HK-2 (cell line): Measurements from ENCODE around the gene TMEM219.
"Not testable (repeated sequence)": the region's sequence is repeated elsewhere in the genome, so short reads cannot be mapped to it uniquely, and the experiment has no call there.

Experiments
- DNase-seq: peaks from one replicate; pipeline ENCODE4 v3.0.0-alpha.2; 2018; ENCODE audit not compliant: unreplicated experiment

The TMEM219 gene

DNA sequence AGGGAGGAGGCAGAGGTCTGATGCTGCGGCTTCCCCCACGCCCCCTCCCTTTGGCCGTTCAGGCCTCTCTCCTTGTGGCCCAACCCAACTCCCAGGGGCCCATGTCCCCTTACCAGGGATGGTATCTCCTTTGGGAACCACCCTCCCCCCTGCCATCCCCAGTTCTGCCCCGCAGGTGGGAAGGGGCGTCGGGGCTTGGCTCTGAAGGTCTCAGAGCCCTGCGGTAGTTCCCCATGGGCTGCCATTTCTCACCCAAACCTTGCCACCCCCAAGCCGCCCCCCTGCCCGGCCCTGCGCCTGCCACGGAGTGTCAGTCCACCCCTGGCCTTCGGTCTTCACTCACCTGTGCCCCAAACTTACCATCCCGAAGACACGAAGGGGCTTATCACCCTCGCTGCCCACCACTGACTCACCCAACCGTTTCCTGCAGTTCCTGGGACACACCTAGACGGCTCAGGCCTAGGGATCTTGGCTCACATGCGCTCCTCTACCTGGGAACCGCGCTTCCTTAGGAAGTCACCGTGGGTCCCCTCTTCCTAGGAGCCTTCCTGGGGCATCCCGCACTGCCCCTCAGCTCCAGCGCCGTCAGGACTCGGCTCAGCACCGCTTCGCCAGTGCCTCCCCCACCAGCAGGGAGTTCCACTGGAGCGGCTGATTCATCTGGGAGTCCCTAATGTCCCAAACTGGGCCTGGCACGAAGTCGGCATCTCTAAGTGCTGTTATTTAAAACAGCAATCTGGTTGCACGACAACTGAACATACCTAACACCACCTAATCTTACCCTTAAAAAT is 50.0 kb downstream of the TMEM219 start:
- DNase-seq, result no peak

GRCh38 chr16:30012598-30012997 is 50.7 kb downstream of the TMEM219 start:
- DNase-seq, result not testable (repeated sequence)

DNA sequence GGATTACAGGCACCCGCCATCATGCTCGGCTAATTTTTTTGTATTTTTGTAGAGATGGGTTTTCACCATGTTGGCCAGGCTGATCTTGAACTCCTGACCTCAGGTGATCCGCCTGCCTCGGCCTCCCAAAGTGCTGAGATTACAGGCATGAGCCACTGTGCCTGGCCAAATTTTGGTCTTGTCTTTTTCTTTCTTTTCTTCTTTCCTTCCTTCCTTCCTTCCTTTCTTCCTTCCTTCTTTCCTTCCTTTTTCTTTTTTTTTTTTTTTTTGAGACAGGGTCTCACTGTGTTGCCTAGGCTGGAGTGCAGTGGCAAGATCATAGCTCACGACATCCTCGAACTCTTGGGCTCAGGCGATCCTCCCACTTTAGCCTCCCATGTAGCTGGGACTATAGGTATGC is 53.6 kb downstream of the TMEM219 start:
- DNase-seq, result not testable (repeated sequence)

GRCh38 chr16:30016555-30017276 is 54.8 kb downstream of the TMEM219 start:
- no peak for DNase-seq

GRCh38 chr16:30017277-30017656 is 55.4 kb downstream of the TMEM219 start:
- DNase-seq, result no peak

- DNase-seq, result not testable (repeated sequence)
These were observed 56.1 kb downstream of the TMEM219 start for GRCh38 chr16:30017937-30018336.

DNA sequence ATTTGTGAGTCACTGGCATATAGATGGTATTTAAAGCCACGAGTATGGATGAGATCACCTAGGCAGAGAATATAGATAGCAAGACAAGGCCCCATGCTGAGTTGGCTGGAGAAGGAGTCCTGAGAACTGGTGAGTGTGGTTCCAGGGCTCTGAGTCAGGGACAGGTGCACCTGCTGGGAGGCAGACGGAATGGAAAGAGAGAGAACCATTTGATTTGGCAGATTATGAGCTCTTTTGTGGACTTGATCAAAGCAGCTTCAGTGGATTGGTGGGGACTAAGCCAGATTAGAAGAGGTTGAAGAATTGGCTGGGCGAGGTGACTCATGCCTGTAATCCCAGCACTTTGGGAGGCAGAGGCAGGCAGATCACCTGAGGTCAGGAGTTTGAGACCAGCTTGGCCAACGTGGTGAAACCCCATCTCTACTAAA is 56.9 kb downstream of the TMEM219 start:
- no peak for DNase-seq
